Karpas-422 (cell line): Measurements from ENCODE around the gene LINC00237. TPM values are rescaled to one million over a fixed set of nuclear protein-coding genes. Genes with fewer than 3 reads are reported as not detected.
A peak's percentile ranks its signal among the peaks of the same experiment; 100 is the strongest.

Experiments
- DNase-seq: peaks from one replicate; pipeline ENCODE4 v3.0.0-alpha.2; 2015
- H2AFZ ChIP-seq: fragments of 200-600 bp; sonication (generic); 2 replicates; pipeline ENCODE4 v1.6.1; 2014; ENCODE audit warnings: antibody characterized with exemption, low read length, mixed read lengths
- H3K27ac ChIP-seq: fragments of 200-600 bp; sonication (generic); 2 replicates; pipeline ENCODE4 v1.5.1; 2014; ENCODE audit warnings: mild to moderate bottlenecking, low read length, moderate library complexity
- H3K27me3 ChIP-seq: fragments of 200-600 bp; sonication (generic); 2 replicates; pipeline ENCODE4 v1.6.1; 2014; ENCODE audit warnings: low read length, mixed read lengths
- H3K36me3 ChIP-seq: fragments of 200-600 bp; sonication (generic); 2 replicates; pipeline ENCODE4 v1.6.1; 2014; ENCODE audit warnings: low read length, mixed read lengths; ENCODE audit not compliant: insufficient read depth
- H3K4me1 ChIP-seq: fragments of 200-600 bp; sonication (generic); 2 replicates; pipeline ENCODE4 v1.6.1; 2014; ENCODE audit warnings: mild to moderate bottlenecking, low read length, mixed read lengths
- H3K4me2 ChIP-seq: fragments of 200-600 bp; sonication (generic); 2 replicates; pipeline ENCODE4 v1.6.1; 2014; ENCODE audit warnings: low read length, low read depth, mild to moderate bottlenecking; ENCODE audit not compliant: poor library complexity, severe bottlenecking
- H3K4me3 ChIP-seq: fragments of 200-600 bp; sonication (generic); 2 replicates; pipeline ENCODE4 v1.5.1; 2014; ENCODE audit warnings: mild to moderate bottlenecking, antibody characterized with exemption, low read length, mixed read lengths
- H3K79me2 ChIP-seq: fragments of 200-600 bp; sonication (generic); 2 replicates; pipeline ENCODE4 v1.6.1; 2014; ENCODE audit warnings: mild to moderate bottlenecking, low read length, mixed read lengths
- H3K9ac ChIP-seq: fragments of 200-600 bp; sonication (generic); 2 replicates; pipeline ENCODE4 v1.6.0; 2014; ENCODE audit warnings: low read length
- H3K9me2 ChIP-seq: fragments of 200-600 bp; sonication (generic), shearing (Covaris generic); replicated peaks from 2 replicates; pipeline ENCODE4 v1.6.0; 2014; ENCODE audit warnings: mild to moderate bottlenecking, low read length, moderate library complexity; ENCODE audit not compliant: insufficient read depth
- H3K9me3 ChIP-seq: fragments of 300-700, 200-600 bp; sonication (generic); 2 replicates; pipeline ENCODE4 v1.6.1; 2014; ENCODE audit warnings: low read length, mixed read lengths
- H4K20me1 ChIP-seq: fragments of 200-600 bp; sonication (generic); 2 replicates; pipeline ENCODE4 v1.6.1; 2014; ENCODE audit warnings: mild to moderate bottlenecking, antibody characterized with exemption, low read length, low read depth; ENCODE audit not compliant: insufficient read depth
- total RNA-seq: library from RNA; depleted of rRNA; stranded (reverse); fragments of >200 nt; shearing (Covaris generic); gene quantifications from 2 replicates; pipeline ENCODE4 v1.2.3, GENCODE V29; 2014; ENCODE audit warnings: low replicate concordance

Gene LINC00237
- total RNA-seq, 1 experiment from 2014 or later = not detected

DNA sequence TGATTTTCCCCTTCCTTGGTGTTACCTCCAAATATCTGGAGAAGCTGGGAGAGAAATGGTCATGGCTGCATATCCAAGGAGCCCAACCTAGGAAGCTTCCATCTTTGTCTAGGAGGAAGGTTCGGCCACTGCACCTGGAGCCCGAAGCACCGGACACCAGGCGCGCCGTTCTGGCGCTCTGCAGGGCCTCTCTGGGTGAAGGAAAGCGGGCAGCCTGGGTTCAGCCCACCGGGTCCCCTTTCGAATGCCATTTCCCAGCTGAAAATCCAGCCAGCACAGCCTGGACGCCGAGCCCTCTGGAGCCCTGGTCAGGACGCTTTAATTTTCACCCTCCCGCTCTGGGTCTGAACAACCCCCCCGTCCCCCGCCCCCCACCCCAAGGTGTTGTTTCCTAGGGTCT lies 1.2 kb downstream of the LINC00237 start:
- Histone ChIP-seq H3K27ac (no peak overlapping the region), H3K79me2 (no peaks in the 10 kb centered on the region), H2AFZ (no peak overlapping the region), H3K9me2 (no peaks in the 10 kb centered on the region), H3K27me3 (no peaks in the 10 kb centered on the region), H3K9ac (no peak overlapping the region), H3K9me3 (no peaks in the 10 kb centered on the region), H3K4me1 (peaks cover 33% of the 10 kb centered on the region), H3K36me3 (no peaks in the 10 kb centered on the region), H3K4me2 (no peak overlapping the region), H3K4me3 (no peak overlapping the region), H4K20me1 (no peaks in the 10 kb centered on the region)
- DNase-seq = no peak

DNA sequence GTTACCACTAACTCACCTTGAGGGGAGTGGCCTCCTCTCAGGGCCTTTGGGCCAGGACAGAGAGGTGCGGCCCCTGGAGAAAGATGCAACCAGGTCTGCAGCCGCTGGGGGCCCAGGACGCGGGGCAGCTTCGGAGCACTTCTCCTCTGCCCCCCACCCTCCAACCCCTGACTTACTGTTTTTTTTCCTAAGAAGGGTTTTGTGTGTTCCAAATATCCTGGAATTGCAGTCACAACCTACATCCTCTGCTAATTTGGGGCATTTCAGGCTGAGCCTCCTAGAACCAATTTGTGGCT lies 1.7 kb downstream of the LINC00237 start:
- Histone ChIP-seq H3K4me3 (no peak overlapping the region), H3K9me3 (no peaks in the 10 kb centered on the region), H3K9me2 (no peaks in the 10 kb centered on the region), H3K9ac (no peak overlapping the region), H2AFZ (no peak overlapping the region), H3K4me2 (no peak overlapping the region), H4K20me1 (no peaks in the 10 kb centered on the region), H3K79me2 (no peaks in the 10 kb centered on the region), H3K36me3 (no peaks in the 10 kb centered on the region), H3K27ac (no peak overlapping the region), H3K27me3 (no peaks in the 10 kb centered on the region), H3K4me1 (peaks cover 36% of the 10 kb centered on the region)
- no peak for DNase-seq

DNA sequence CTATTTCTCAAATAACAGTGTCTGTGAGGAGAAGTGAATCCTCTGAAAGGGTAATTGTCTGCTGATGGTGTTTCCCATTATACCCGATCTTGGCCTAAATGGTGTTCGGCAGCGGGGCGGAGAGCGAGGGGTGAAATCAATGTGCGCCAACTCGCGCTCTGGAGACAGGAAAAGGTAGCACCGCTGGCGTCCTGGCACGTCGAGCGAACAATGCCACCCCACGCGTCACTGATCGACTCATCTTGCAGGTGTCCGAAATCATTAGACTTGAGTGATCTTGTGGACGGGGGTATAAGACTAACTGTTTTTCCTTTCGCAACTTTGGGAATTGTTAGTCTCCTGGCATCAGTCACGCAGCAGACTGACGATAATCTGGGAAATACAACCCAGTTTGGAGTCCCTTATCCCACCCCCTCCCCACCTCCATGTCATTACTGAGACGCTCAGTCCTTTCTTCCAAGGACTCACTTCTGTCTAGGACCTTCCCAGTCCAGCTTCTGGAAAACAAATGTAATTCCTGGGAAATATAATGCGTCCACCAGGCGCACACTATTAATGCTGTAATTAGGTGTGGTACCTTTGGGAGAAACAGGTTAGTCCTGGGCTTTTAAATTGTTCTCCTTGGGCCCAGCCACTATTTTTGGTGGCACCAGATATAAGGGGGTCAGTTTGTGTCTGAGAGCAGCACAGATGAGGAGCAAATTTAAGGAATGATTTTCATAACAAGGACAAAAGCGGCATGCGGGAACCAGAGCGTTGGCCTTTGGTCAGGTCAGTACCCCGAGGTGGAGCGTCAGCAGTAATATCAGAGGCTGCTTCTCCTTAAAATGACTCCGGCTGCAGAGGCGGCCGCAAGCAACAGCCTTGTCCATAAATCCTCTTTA lies 2.3 kb downstream of the LINC00237 start:
- H3K9me2 ChIP-seq = no peaks in the 10 kb centered on the region
- no peak for DNase-seq
- no peaks in the 10 kb centered on the region for H3K79me2 ChIP-seq
- H3K27me3 ChIP-seq = no peaks in the 10 kb centered on the region
- H3K27ac ChIP-seq = no peak overlapping the region
- H3K4me2 ChIP-seq = peak overlapping the region; percentile 94
- H3K9me3 ChIP-seq = no peaks in the 10 kb centered on the region
- peaks cover 36% of the 10 kb centered on the region for H3K4me1 ChIP-seq
- no peaks in the 10 kb centered on the region for H4K20me1 ChIP-seq
- no peaks in the 10 kb centered on the region for H3K36me3 ChIP-seq
- H3K9ac ChIP-seq = no peak overlapping the region
- H2AFZ ChIP-seq = no peak overlapping the region
- H3K4me3 ChIP-seq = no peak overlapping the region

DNA sequence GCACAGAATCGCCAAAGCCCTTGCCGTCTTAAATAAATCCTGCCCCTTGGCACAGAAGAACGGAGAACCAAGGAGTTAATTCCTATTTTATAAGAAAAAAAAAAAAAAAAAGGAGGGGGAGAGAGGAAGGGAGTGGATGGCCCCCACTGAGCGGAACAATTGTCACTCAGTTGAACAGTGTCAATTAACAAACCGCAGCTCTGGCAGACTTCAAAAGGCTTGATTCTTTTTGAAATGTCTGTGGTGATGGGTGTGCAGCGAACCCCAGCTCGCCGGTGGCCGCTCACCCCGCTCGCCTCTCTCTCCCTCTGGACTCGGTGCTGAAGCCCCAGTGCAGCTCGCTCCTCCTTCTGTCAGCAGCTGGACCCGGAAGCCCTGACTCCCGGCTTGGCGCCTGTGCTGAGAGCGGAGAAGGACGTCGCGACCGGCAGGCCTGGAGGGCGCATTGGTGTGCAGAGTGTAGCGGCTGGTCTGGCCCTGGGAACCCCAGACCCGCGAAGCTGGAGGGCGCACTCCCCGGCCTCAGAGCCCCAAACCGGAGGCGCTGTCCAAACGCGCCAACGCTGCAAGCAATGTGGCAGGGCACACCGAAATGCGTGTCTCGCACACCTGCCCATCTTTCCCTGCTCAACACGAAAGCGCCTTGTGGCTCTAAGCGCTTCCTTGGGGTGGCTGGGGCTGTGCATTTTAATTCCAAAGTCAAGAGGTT lies 3.4 kb downstream of the LINC00237 start:
- no peaks in the 10 kb centered on the region for H3K36me3 ChIP-seq
- peak overlapping the region; percentile 62 for H3K9ac ChIP-seq
- peaks cover 36% of the 10 kb centered on the region for H3K4me1 ChIP-seq
- H3K27ac ChIP-seq = no peak overlapping the region
- H3K79me2 ChIP-seq = no peaks in the 10 kb centered on the region
- H2AFZ ChIP-seq = peak overlapping the region; percentile 86
- H3K4me2 ChIP-seq = peak overlapping the region; percentile 94
- peak overlapping the region; percentile 68 for H3K4me3 ChIP-seq
- no peaks in the 10 kb centered on the region for H3K27me3 ChIP-seq
- H4K20me1 ChIP-seq = no peaks in the 10 kb centered on the region
- no peaks in the 10 kb centered on the region for H3K9me2 ChIP-seq
- peak; percentile 80 for DNase-seq
- H3K9me3 ChIP-seq = no peaks in the 10 kb centered on the region

DNA sequence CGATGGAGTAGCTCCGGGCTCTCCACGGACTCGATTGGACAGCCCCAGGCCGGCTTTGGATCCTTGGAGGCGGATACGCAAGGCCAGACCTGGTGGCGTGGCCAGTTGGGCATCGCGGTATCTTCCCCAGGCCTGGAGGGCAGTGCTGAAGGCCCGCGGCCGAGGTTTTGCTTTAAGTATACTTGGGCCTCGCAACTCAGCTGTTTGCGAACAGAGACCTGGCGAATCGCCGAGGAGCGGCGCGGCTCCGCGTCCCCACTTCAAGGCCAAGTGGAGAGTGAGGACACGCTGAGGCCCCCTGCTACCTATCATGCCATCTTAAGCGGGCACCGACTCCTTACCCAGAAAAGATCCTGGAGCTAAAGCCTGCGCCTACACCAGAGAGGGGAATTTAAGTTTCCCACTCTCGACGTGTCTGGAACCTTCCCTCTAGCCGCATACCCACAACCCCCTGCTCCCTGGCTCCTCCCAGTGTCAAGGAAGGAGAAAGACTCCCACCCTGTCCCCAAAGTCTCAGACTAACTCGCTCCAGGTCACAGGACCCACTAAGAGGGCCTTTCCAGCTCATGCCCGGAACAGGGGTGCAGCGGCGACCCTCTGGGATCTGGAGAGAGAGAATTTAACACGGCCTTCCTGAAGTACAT lies 4.1 kb downstream of the LINC00237 start:
- Histone ChIP-seq H3K27me3 (no peaks in the 10 kb centered on the region), H3K9me3 (no peaks in the 10 kb centered on the region), H3K9me2 (no peaks in the 10 kb centered on the region), H3K4me2 (peak overlapping the region; percentile 94), H3K27ac (no peak overlapping the region), H2AFZ (peak overlapping the region; percentile 86), H3K9ac (peak overlapping the region; percentile 62), H3K36me3 (no peaks in the 10 kb centered on the region), H3K79me2 (no peaks in the 10 kb centered on the region), H4K20me1 (no peaks in the 10 kb centered on the region), H3K4me1 (peaks cover 36% of the 10 kb centered on the region), H3K4me3 (peak overlapping the region; percentile 68)
- DNase-seq = no peak

DNA sequence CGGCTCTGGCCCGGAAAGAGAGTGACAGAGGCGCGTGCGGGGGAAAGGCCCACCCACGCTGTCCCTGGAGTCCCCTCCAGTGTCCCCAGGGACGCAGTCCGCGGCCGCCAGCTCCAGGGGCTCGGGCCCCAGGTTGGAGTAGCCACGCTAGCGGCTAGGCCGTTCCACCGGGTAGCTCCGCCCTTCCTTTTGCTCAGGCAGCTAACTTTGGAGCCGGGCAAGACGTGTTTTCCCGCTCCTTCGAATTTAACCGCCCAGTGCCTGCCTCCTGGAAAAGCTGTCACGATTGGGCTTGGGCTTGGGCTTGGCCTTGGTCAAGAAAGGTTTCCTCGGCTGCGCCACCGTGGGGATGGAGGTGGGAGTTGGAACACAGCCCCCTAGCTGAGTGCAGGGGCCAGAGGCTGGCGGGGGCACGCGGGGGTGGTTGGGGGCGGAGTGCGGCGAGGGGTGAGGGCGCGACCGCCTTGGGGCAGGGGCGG lies 4.7 kb downstream of the LINC00237 start:
- Histone ChIP-seq H3K27me3 (no peaks in the 10 kb centered on the region), H3K27ac (no peak overlapping the region), H4K20me1 (no peaks in the 10 kb centered on the region), H3K9me3 (no peaks in the 10 kb centered on the region), H3K36me3 (no peaks in the 10 kb centered on the region), H2AFZ (peak overlapping the region; percentile 81; the same call in 1 of the 2 replicates), H3K4me2 (peak overlapping the region; percentile 94), H3K4me1 (peaks cover 40% of the 10 kb centered on the region), H3K79me2 (no peaks in the 10 kb centered on the region), H3K9me2 (no peaks in the 10 kb centered on the region), H3K4me3 (peak overlapping the region; percentile 65), H3K9ac (peak overlapping the region; percentile 68)
- DNase-seq = no peak

DNA sequence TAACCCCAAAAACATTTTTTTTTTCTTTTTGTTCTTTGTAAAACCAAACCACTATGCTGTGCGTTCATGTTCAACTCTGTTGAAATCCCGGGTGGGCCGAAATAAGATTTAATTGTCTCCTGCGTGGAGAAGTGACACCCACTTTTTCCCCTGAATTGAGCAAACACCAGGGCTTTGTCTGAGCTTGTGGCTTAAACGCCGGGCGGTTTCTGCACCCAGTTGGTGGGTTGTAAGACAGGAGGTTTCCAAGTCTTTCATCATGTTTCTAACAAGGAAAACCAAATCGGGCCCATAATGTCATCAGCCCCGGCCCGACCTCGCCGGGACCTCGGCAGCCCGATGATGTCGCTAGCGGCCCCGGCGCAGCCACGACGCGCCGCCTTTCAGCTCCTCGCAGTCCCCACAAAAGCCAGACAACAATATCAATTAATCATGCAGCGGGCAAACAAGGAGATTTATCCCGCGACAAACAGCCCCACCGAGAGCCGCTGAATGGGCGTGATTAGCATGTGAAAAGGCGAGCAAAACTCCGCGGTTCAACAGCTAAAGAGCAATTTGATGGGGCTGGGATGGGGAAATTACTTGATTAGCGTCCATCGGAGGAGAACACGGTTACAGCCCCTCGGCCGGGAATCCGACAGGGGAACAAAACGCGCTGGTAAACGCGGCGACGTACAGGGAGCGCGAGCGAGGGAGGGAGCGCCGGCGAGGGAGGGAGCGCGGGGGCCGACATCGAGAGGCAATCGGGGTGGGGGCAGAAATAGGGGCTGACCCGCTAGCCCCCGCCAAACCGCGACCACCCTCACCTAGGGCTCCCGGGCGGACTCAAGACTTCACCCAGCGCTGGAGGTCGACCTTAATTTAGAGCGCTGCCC lies 5.3 kb downstream of the LINC00237 start:
- Histone ChIP-seq H3K9me3 (no peaks in the 10 kb centered on the region), H3K27ac (no peak overlapping the region), H3K4me3 (peak overlapping the region; percentile 65), H3K27me3 (no peaks in the 10 kb centered on the region), H3K36me3 (no peaks in the 10 kb centered on the region), H3K9ac (peak overlapping the region; percentile 68), H2AFZ (peak overlapping the region; percentile 81), H3K4me2 (peak overlapping the region; percentile 94), H4K20me1 (no peaks in the 10 kb centered on the region), H3K79me2 (no peaks in the 10 kb centered on the region), H3K9me2 (no peaks in the 10 kb centered on the region), H3K4me1 (peaks cover 45% of the 10 kb centered on the region)
- DNase-seq = peak; percentile 66
